Heart left ventricle (tissue), 16 donors: ENCODE results near the gene EFHD1. TPM values are rescaled to one million over a fixed set of nuclear protein-coding genes. Genes with fewer than 3 reads are reported as not detected.

Source experiments
- ATAC-seq, 4 donors: fragments of 200-7000 bp; cut with Tn5 transposase; one replicate each; pipeline ENCODE4 v1.9.1; 2020 to 2022; ENCODE audit warnings: moderate library complexity in 4 of 4, mild to moderate bottlenecking in 3 of 4, moderate number of reproducible peaks in 1 of 4
- DNase-seq, 5 donors: peaks; one replicate each; pipeline ENCODE4 v3.0.0-alpha.2; 2020
- H3K27ac ChIP-seq, 12 donors: fragments of 200-600 bp; sonication (generic) in 4 of 12; one replicate each; pipeline versions ENCODE4 v1.5.0 to v1.8.0; 2016 to 2022; ENCODE audit warnings: mild to moderate bottlenecking in 2 of 12
- H3K27me3 ChIP-seq, 9 donors: fragments of 200-600 bp; sonication (generic) in 2 of 9; one replicate each; pipeline versions ENCODE4 v1.5.1 to v1.8.0; 2016 to 2022; ENCODE audit warnings: mild to moderate bottlenecking in 3 of 9
- H3K36me3 ChIP-seq, 9 donors: fragments of 200-600 bp; sonication (generic) in 2 of 9; one replicate each; pipeline versions ENCODE4 v1.5.0 to v1.8.0; 2018 to 2022; ENCODE audit warnings: mild to moderate bottlenecking in 2 of 9
- H3K4me1 ChIP-seq, 12 donors: fragments of 200-600 bp; sonication (generic) in 4 of 12; one replicate each; pipeline versions ENCODE4 v1.5.0 to v1.8.0; 2016 to 2022; ENCODE audit warnings: mild to moderate bottlenecking in 3 of 12
- H3K4me3 ChIP-seq, 12 donors: fragments of 200-600 bp; sonication (generic) in 4 of 12; one replicate each; pipeline versions ENCODE4 v1.5.0 to v1.8.0; 2017 to 2022; ENCODE audit warnings: mild to moderate bottlenecking in 9 of 12, moderate library complexity in 4 of 12
- H3K9me3 ChIP-seq, 12 donors: fragments of 200-600 bp; sonication (generic) in 4 of 12; one replicate each; pipeline versions ENCODE4 v1.5.0 to v1.8.0; 2016 to 2022; ENCODE audit warnings: mild to moderate bottlenecking in 1 of 12
- POLR2A ChIP-seq, 2 donors: fragments of 450-650 bp; IDR thresholded peaks; one replicate each; pipeline ENCODE4 v1.6.1; 2017; ENCODE audit warnings: antibody characterized with exemption in 2 of 2, mild to moderate bottlenecking in 2 of 2, moderate library complexity in 2 of 2
- WGBS, 4 donors: extraction: QIAGEN DNeasy Blood & Tissue Kit in 2 of 4; methylation state at CpG; one replicate each; pipeline versions ENCODE4 v1.1.5 to v1.1.7; 2013 to 2018; 5-methylcytosine and 5-hydroxymethylcytosine counted together
- intact Hi-C, 10 donors: fragments of 100-400 bp; cut with DNase I; formaldehyde crosslinking; loops; one replicate each; pipeline versions ENCODE4 v1.11.1 to v1.14.2; 2022
- polyA plus RNA-seq, 2 donors: library from polyadenylated mRNA; stranded (reverse); fragments of 200-250 nt; gene quantifications; one replicate each; pipeline ENCODE4 v1.2.3, GENCODE V29; 2013
- total RNA-seq, 9 donors: library from RNA; depleted of rRNA in 2 of 9; stranded (reverse); fragments of >200 nt in 2 of 9; fragmentation: NEBNext Ultra II Directional in 3 of 9; extraction: Animal tissue kit (Norgen Biotek cat#: 25700) in 3 of 9; gene quantifications; one replicate each; pipeline versions ENCODE4 v1.1.0 to v1.2.4, GENCODE V29; 2016 to 2023
- TF ChIP-seq, protein P1 (sequence below), 12 donors: fragments of 200-600 bp; sonication (generic) in 4 of 12; IDR thresholded peaks; one replicate each; pipeline versions ENCODE4 v1.5.0 to v1.8.0; 2018 to 2022; ENCODE audit warnings: antibody characterized with exemption in 12 of 12, mild to moderate bottlenecking in 5 of 12
- donor health status: ischemic (EF 13 %, LVEDD 7.1; RV severe dilation, severe dysfunction).
- donor health status: healthy with polysubstance abuse.
- donor health status: DM: no; HTN: yes; CAD: no.
- donor health status: DM: no; HTN: no; CAD: no.
- donor health status: ischemic (EF 25% LVEDD 6.9; RV normal size, moderate dysfunction).
- donor health status: ischemic (EF 25% LVEDD 5.7; RV mildly dilated, moderate dysfunction).
- donor health status: healthy.
- donor health status: DM: yes; HTN: yes; CAD: no.
- donor health status: ischemic (EF 35%, LVEDD 5.7; RV mildly dilated, moderate dysfunction).
- donor health status: nonischemic (EF 11% LVEDD 7.7; RV severe dilation, severe dysfunction).
- donor health status: DM: yes; HTN: yes; CAD: no.
- donor health status: PGD.
- donor health status: ischemic (EF 29% LVEDD 5.4; RV normal size, mild dysfunction).
- donor health status: nonischemic (EF 23%, LVEDD 6.1; RV moderate dilation, normal function).

Gene EFHD1
- total and polyA plus RNA-seq, 11 donors, result 9.0 to 44.8 (median 20.7) TPM

DNA sequence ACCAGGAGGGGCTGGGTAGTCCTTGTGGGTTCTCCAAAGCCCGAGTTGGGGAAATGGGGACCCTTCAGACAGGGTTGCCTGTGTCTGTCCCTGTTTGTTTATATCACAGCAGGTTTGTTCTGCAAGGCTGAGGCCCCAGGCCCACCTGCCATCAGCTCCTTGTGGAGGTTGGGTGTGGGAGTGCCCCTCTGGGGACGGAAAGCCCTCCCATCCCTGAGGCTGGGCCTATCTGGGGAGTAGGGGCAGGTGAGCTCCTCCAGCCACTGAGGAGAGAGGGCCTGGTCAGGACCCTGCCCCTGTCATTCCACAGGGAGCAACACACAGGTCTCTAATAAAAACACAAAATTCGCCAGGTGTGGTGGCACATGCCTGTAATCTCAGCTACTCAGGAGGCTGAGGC, 23.3 kb upstream of the EFHD1 start:
- TF ChIP-seq POLR2A (IDR thresholded peaks at IDR 0.05), result no peak
- TF ChIP-seq, protein P1, sequence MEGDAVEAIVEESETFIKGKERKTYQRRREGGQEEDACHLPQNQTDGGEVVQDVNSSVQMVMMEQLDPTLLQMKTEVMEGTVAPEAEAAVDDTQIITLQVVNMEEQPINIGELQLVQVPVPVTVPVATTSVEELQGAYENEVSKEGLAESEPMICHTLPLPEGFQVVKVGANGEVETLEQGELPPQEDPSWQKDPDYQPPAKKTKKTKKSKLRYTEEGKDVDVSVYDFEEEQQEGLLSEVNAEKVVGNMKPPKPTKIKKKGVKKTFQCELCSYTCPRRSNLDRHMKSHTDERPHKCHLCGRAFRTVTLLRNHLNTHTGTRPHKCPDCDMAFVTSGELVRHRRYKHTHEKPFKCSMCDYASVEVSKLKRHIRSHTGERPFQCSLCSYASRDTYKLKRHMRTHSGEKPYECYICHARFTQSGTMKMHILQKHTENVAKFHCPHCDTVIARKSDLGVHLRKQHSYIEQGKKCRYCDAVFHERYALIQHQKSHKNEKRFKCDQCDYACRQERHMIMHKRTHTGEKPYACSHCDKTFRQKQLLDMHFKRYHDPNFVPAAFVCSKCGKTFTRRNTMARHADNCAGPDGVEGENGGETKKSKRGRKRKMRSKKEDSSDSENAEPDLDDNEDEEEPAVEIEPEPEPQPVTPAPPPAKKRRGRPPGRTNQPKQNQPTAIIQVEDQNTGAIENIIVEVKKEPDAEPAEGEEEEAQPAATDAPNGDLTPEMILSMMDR (IDR thresholded peaks at IDR 0.05), result no peak
- WGBS, 4 donors, result 43 to 88% (median 87%) methylated on average over 2 to 3 of the region's 3 CpGs
- Histone ChIP-seq H3K36me3 (no peaks in the 10 kb centered on the region), H3K27ac (no peak overlapping the region), H3K4me3 (no peak overlapping the region), H3K9me3 (no peaks in the 10 kb centered on the region), H3K4me1 (peaks cover 0 to 11% (median 0%) of the 10 kb centered on the region in 12 donors), H3K27me3 (no peaks in the 10 kb centered on the region)
- DNase-seq, result no peak
- ATAC-seq, result no peak
- intact Hi-C loops, result loop anchor here in 3 of 10 donors (5.0 kb wide), 1 partner anchor 57 kb away; no protein-coding TSS in a partner anchor

DNA sequence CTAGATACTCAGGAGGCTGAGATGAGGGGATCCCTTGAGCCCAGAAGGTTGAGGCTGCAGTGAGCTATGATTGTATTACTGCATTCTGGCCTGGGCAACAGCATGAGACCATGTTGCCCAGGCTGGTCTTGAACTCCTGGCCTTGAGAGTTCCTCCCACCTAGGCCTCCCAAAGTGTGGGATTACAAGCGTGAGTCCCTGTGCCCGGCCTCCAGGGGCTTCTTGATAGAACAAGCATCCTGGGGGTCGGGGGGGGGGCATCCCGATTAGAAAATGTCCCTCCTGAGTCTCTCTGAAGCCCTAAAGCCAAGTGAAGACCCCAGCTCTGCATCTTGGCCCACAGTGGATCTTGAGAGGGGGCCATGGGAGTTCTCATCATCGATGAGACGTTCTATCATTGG, 22.3 kb upstream of the EFHD1 start:
- no peak overlapping the region for H3K4me3 ChIP-seq
- WGBS, 4 donors, result 80 to 90% (median 82%) methylated on average over 2 to 6 of the region's 6 CpGs
- H3K27me3 ChIP-seq, result no peaks in the 10 kb centered on the region
- no peaks in the 10 kb centered on the region for H3K9me3 ChIP-seq
- TF ChIP-seq, protein P1 (IDR thresholded peaks at IDR 0.05), result no peak
- TF ChIP-seq POLR2A (IDR thresholded peaks at IDR 0.05), result no peak
- intact Hi-C loops, result loop anchor here in 4 of 10 donors (1.0 to 5.0 kb wide), 2 partner anchors 56 to 58 kb away; no protein-coding TSS in a partner anchor
- ATAC-seq (no peak), DNase-seq (no peak)
- H3K36me3 ChIP-seq, result no peaks in the 10 kb centered on the region
- no peak overlapping the region for H3K27ac ChIP-seq
- peaks cover 0 to 8% (median 0%) of the 10 kb centered on the region in 12 donors for H3K4me1 ChIP-seq

DNA sequence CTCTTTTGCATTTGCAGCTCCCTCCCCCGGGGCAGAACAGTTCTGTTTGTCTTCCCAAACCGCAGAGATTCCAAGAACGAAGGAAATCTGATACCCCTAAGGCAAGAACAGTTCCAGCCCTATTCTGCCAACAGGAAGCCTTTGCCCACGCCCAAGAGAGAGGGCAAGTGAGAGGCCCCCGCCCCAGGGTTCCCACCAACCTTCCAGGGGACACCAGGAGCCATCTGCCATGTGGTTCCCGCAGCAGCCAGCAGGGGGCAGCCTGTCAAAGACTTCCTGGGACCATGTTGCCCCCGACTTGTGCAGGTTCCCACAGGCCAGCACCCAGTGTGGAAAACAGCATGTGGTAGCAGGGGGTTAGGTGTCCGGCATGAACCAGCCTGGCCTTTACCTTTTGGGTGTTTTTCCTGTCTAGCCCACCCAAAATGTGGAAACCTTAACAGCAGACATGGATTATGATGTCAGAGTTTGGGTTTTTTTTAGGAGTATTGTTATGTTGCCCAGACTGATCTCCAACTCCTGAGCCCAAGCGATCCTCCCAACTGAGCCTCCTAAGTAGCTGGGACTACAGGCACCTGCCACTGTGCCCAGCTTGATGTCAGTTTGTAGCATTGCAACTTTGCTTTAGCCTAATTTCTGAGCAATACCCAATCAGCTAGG, 21.7 kb upstream of the EFHD1 start:
- intact Hi-C loops, result loop anchor here in 4 of 10 donors (1.0 to 5.0 kb wide), 2 partner anchors 56 to 58 kb away; no protein-coding TSS in a partner anchor
- no peak overlapping the region for H3K4me3 ChIP-seq
- no peaks in the 10 kb centered on the region for H3K9me3 ChIP-seq
- ATAC-seq (peak in 3 of 4 donors; percentile 65 to 73 (median 69)), DNase-seq (peak; percentile 48 to 84 (median 57))
- no peaks in the 10 kb centered on the region for H3K27me3 ChIP-seq
- no peak overlapping the region for H3K27ac ChIP-seq
- H3K36me3 ChIP-seq, result no peaks in the 10 kb centered on the region
- 50 to 52% (median 51%) methylated on average over 9 of the region's 9 CpGs for WGBS, 4 donors
- TF ChIP-seq, protein P1 (IDR thresholded peaks at IDR 0.05), result peak; percentile 68 to 85 (median 78)
- no peak for TF ChIP-seq POLR2A (IDR thresholded peaks at IDR 0.05)
- H3K4me1 ChIP-seq, result peaks cover 0 to 6% (median 0%) of the 10 kb centered on the region in 12 donors

DNA sequence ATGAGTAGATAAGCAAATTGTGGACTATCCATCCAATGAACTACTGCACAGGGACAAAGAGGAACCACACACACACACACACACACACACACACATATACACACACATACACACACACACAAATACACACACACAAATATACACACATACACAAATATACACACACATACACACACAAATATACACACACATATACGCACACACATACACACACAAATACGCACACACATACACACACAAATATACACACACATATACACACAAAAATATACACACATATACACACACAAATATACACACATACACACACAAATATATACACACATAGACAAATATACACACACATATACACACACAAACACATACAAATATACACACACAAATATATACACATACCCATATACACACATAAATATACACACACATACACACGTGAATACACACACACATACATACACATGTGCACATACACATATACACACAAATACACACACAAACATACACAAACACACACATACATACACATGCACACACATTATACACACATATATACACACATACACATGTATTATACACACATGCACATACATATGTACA, 19.8 kb upstream of the EFHD1 start:
- DNase-seq, result no peak
- Histone ChIP-seq H3K9me3 (no peaks in the 10 kb centered on the region), H3K36me3 (no peaks in the 10 kb centered on the region), H3K27ac (no peak overlapping the region), H3K27me3 (no peaks in the 10 kb centered on the region), H3K4me3 (no peak overlapping the region), H3K4me1 (peaks cover 0 to 6% (median 0%) of the 10 kb centered on the region in 12 donors)
- TF ChIP-seq POLR2A (IDR thresholded peaks at IDR 0.05), result no peak
- TF ChIP-seq, protein P1 (IDR thresholded peaks at IDR 0.05), result no peak
- ATAC-seq, result no peak
- intact Hi-C loops, result loop anchor here in 3 of 10 donors (5.0 kb wide), 1 partner anchor 54 kb away; no protein-coding TSS in a partner anchor
- 62 to 86% (median 76%) methylated on average over 3 of the region's 3 CpGs for WGBS, 4 donors
